ENCODE results near the gene PXYLP1.

The PXYLP1 gene

GRCh38 chr3:141285570-141285969, 53.9 kb downstream of the PXYLP1 start:
- TF ChIP-seq, protein P1, sequence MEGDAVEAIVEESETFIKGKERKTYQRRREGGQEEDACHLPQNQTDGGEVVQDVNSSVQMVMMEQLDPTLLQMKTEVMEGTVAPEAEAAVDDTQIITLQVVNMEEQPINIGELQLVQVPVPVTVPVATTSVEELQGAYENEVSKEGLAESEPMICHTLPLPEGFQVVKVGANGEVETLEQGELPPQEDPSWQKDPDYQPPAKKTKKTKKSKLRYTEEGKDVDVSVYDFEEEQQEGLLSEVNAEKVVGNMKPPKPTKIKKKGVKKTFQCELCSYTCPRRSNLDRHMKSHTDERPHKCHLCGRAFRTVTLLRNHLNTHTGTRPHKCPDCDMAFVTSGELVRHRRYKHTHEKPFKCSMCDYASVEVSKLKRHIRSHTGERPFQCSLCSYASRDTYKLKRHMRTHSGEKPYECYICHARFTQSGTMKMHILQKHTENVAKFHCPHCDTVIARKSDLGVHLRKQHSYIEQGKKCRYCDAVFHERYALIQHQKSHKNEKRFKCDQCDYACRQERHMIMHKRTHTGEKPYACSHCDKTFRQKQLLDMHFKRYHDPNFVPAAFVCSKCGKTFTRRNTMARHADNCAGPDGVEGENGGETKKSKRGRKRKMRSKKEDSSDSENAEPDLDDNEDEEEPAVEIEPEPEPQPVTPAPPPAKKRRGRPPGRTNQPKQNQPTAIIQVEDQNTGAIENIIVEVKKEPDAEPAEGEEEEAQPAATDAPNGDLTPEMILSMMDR (IDR thresholded peaks at IDR 0.05; ENCODE audit: borderline replicate concordance, insufficient read depth, low read depth, low read length) = no peak
- H3K4me3 ChIP-seq (ENCODE audit: low read depth, low read length) = no peak overlapping the region

DNA sequence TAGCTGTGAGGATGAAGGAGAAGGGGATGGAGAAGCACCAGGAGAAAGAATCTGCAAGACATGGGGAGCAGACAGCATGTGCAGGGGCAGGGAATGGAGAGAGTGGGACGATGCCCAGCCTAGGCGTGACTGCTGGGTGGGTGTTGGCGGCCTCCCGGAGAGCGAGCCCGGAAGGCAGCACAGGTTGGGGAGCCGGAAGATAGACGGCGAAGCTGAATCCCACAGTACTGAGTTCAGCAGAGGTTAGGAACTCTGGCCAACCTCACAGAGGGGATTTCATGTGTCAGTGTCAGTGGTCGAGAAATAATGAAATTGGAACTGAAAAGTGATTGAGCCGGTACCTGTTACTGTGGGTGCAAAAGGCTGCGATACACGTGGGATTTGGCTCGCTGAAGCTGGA, 55.2 kb downstream of the PXYLP1 start:
- H3K4me3 ChIP-seq (ENCODE audit: low read depth, low read length) = no peak overlapping the region
- TF ChIP-seq, protein P1 (IDR thresholded peaks at IDR 0.05; ENCODE audit: borderline replicate concordance, insufficient read depth, low read depth, low read length) = no peak

DNA sequence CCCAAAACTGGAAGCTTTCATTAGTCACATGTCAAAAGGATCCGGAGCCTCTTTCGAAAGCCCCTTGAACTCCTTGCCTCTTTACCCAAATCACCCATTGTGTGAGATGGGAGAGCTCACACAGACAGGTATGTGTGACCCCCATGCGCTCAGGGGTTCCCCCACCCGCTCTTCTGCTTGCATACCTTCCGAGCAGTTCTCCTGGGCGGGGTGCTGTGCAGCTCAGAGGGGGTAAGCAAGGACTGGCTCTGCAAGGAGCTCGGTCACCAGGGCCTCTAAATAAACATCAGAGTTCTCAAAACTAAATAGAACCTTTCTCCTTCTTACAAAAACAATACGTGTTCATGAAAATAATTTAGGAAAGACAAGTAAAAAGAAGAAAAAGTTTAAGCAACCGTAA, 55.7 kb downstream of the PXYLP1 start:
- H3K4me3 ChIP-seq (ENCODE audit: low read depth, low read length) = no peak overlapping the region
- TF ChIP-seq, protein P1 (IDR thresholded peaks at IDR 0.05; ENCODE audit: borderline replicate concordance, insufficient read depth, low read depth, low read length) = no peak

DNA sequence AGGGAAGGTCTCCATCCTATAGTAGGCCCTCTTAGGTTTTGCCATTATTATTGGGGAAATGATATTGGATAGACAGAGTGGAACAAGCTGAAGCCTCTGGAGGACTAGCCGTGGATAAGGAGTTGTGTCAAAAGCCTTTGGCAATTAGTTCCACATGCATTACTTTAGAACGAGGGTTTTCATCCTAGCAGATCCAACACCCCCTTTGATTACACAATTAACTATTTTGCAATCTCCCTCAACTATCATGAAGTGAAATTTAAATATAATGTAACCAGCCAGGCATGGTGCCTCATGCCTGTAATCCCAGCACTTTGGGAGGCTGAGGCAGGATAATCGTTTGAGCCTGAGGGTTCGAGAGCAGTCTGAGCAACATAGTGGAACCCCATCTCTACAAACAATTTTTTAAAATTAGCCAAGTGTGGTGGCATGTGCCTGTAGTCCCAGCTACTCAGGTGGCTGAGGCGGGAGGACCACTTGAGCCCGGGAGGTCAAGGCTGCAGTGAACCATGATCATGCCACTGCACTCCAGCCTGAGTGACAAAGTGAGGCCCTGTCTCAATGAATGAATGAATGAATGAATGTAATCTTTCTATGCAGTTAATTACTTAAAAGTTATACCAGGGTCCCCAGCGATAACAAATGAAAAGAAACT, 56.8 kb downstream of the PXYLP1 start:
- TF ChIP-seq, protein P1 (IDR thresholded peaks at IDR 0.05; ENCODE audit: borderline replicate concordance, insufficient read depth, low read depth, low read length) = no peak
- H3K4me3 ChIP-seq (ENCODE audit: low read depth, low read length) = no peak overlapping the region

DNA sequence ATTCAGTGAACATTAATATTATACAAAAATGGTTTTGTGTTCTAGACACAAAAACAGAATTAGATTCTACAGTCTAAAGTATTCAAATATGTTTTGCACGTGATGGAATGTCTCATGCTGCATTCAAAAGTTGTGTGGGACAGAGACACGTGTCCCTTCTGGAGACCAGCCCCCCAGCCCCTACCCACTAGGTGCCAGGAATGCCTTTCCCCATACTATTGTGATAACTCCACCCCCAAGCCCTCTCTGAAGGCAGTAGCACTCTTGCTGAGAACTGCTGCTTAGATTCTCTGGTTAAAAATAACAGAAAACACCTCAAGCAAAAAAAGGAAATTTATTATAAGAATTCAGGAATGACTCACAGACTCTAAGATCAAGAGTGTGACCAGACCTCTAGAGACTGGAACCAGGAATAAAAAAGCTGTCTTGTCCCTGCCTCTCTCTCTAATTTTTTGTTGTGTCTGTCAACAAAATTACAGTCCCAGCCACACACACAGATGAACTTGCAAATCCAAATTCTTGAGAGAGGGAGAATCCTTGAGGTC, 57.7 kb downstream of the PXYLP1 start:
- H3K4me3 ChIP-seq (ENCODE audit: low read depth, low read length) = no peak overlapping the region
- TF ChIP-seq, protein P1 (IDR thresholded peaks at IDR 0.05; ENCODE audit: borderline replicate concordance, insufficient read depth, low read depth, low read length) = no peak

- TF ChIP-seq, protein P1 (IDR thresholded peaks at IDR 0.05; ENCODE audit: borderline replicate concordance, insufficient read depth, low read depth, low read length) = no peak
- H3K4me3 ChIP-seq (ENCODE audit: low read depth, low read length) = no peak overlapping the region
These were observed 60.1 kb downstream of the PXYLP1 start for GRCh38 chr3:141291559-141292355.
